Measurements from ENCODE around the gene RNF10. TPM values are rescaled to one million over a fixed set of nuclear protein-coding genes. Genes with fewer than 3 reads are reported as not detected.

The RNF10 gene
- total RNA-seq, 4 donors from 2014 or later = 220 to 375 (median 305) TPM

- H3K9me3 ChIP-seq = no peaks in the 10 kb centered on the region
- no peak overlapping the region for H3K27ac ChIP-seq
- no peaks in the 10 kb centered on the region for H3K36me3 ChIP-seq
- no peaks in the 10 kb centered on the region for H3K27me3 ChIP-seq
- peaks cover 0 to 7% (median 0%) of the 10 kb centered on the region in 4 donors for H3K4me1 ChIP-seq
- TF ChIP-seq CTCF (IDR thresholded peaks at IDR 0.05) (no peak), POLR2A (IDR thresholded peaks at IDR 0.05) (no peak)
- DNase-seq = no peak
- no peak overlapping the region for H3K4me3 ChIP-seq
These were observed 84.9 kb downstream of the RNF10 start for GRCh38 chr12:120618954-120619615.

- peak overlapping the region in 2 of 4 donors; percentile 20 to 80 for H3K27ac ChIP-seq
- no peak overlapping the region for H3K4me3 ChIP-seq
- H3K27me3 ChIP-seq = no peaks in the 10 kb centered on the region
- DNase-seq = peak in 2 of 3 donors; percentile 67 to 85
- no peaks in the 10 kb centered on the region for H3K36me3 ChIP-seq
- H3K9me3 ChIP-seq = no peaks in the 10 kb centered on the region
- peaks cover 0 to 7% (median 0%) of the 10 kb centered on the region in 4 donors for H3K4me1 ChIP-seq
- TF ChIP-seq CTCF (IDR thresholded peaks at IDR 0.05) (peak in 3 of 6 experiments; percentile 5 to 26 (median 18)), POLR2A (IDR thresholded peaks at IDR 0.05) (peak in 1 of 2 donors; percentile 53)
These were observed 86.5 kb downstream of the RNF10 start for GRCh38 chr12:120620624-120621023.

GRCh38 chr12:120625557-120626419 lies 91.6 kb downstream of the RNF10 start:
- H3K27me3 ChIP-seq = no peaks in the 10 kb centered on the region
- no peak overlapping the region for H3K27ac ChIP-seq
- H3K36me3 ChIP-seq = no peaks in the 10 kb centered on the region
- peak in 1 of 3 donors; percentile 19 for DNase-seq
- H3K9me3 ChIP-seq = no peaks in the 10 kb centered on the region
- H3K4me1 ChIP-seq = no peaks in the 10 kb centered on the region
- H3K4me3 ChIP-seq = no peak overlapping the region
- TF ChIP-seq CTCF (IDR thresholded peaks at IDR 0.05) = peak in 4 of 6 experiments; percentile 10 to 26 (median 14)
- no peak for TF ChIP-seq POLR2A (IDR thresholded peaks at IDR 0.05)

Small RNAs within 50 kb of the gene (small RNA-seq; reads per million reads assigned to genes)
- 0 reads per million in 2 donors for gene RF00019

Other genes with a start within 250 kb of the RNF10 start
- under 1 TPM; under 0.01 TPM for gene RNU4-2, start 242.5 kb upstream of the RNF10 start, total RNA-seq
- under 1 TPM; under 0.01 TPM for gene RNU4-1, start 241.1 kb upstream of the RNF10 start, total RNA-seq
- gene SIRT4, start 232.0 kb upstream of the RNF10 start, total RNA-seq = 1 to 10 TPM; 3.2 to 6.3 (median 4.2) TPM
- gene PLA2G1B, start 206.6 kb upstream of the RNF10 start, total RNA-seq = not detected
- 1 to 10 TPM; 1.6 to 5.8 (median 4.2) TPM for gene MSI1, start 165.2 kb upstream of the RNF10 start, total RNA-seq
- gene COX6A1, start 96.2 kb upstream of the RNF10 start, total RNA-seq = 1,000 to 10,000 TPM in 2 of 4 donors, 100 to 1,000 TPM in 2; 175 to 1,520 (median 1,006) TPM
- 10 to 100 TPM in 1 of 4 donors, 1 to 10 TPM in 3; 4.5 to 19.0 (median 6.4) TPM for gene TRIAP1, start 88.0 kb upstream of the RNF10 start, total RNA-seq
- gene GATC, start 87.9 kb upstream of the RNF10 start, total RNA-seq = 10 to 100 TPM; 18.6 to 37.1 (median 27.3) TPM
- 100 to 1,000 TPM in 1 of 4 donors, 10 to 100 TPM in 3; 59.9 to 144 (median 78.1) TPM for gene SRSF9, start 64.6 kb upstream of the RNF10 start, total RNA-seq
- 100 to 1,000 TPM; 128 to 212 (median 199) TPM for gene DYNLL1, start 38.2 kb upstream of the RNF10 start, total RNA-seq
- 10 to 100 TPM; 22.6 to 40.4 (median 28.6) TPM for gene COQ5, start 5.2 kb upstream of the RNF10 start, total RNA-seq
- 10 to 100 TPM; 22.5 to 75.9 (median 48.8) TPM for gene POP5, start 47.0 kb downstream of the RNF10 start, total RNA-seq
- 1 to 10 TPM in 1 of 4 donors, under 1 TPM in 2, not detected in 1; 0.54 to 3.3 (median 0.95) TPM for gene CABP1, start 106.3 kb downstream of the RNF10 start, total RNA-seq
- gene MLEC, start 152.8 kb downstream of the RNF10 start, total RNA-seq = 100 to 1,000 TPM in 2 of 4 donors, 10 to 100 TPM in 2; 87.3 to 123 (median 104) TPM
- 10 to 100 TPM; 16.8 to 23.5 (median 18.1) TPM for gene UNC119B, start 176.1 kb downstream of the RNF10 start, total RNA-seq
- 100 to 1,000 TPM; 126 to 358 (median 316) TPM for gene ACADS, start 191.5 kb downstream of the RNF10 start, total RNA-seq

Data from Peyer's patch (tissue), 4 donors.